T-helper 2 cell treated with Interferon-gamma antibody and Interleukin-4, amounts not matched to agents 5 μg/mL and 100 μg/mL, for 36 hours (primary cell): ENCODE results near the gene PSIP1.
"Not testable (repeated sequence)": the region's sequence is repeated elsewhere in the genome, so short reads cannot be mapped to it uniquely, and the experiment has no call there.

Experiments
- DNase-seq: peaks from one replicate; pipeline ENCODE4 v3.0.0; 2021; ENCODE audit warnings: low spot score
- H3K27ac Mint-ChIP-seq: one replicate; pipeline ENCODE4 v1.8.0; 2021; ENCODE audit warnings: mild to moderate bottlenecking, mixed read lengths
- H3K27me3 Mint-ChIP-seq: one replicate; pipeline ENCODE4 v1.8.0; 2021; ENCODE audit warnings: low read depth, mixed read lengths
- H3K36me3 Mint-ChIP-seq: one replicate; pipeline ENCODE4 v1.8.0; 2021; ENCODE audit warnings: low read depth, mixed read lengths
- H3K4me1 Mint-ChIP-seq: one replicate; pipeline ENCODE4 v1.8.0; 2021; ENCODE audit warnings: low read depth, mixed read lengths
- H3K4me3 Mint-ChIP-seq: one replicate; pipeline ENCODE4 v1.8.0; 2022; ENCODE audit warnings: mild to moderate bottlenecking, moderate library complexity, mixed read lengths
- H3K9me3 Mint-ChIP-seq: one replicate; pipeline ENCODE4 v1.8.0; 2021; ENCODE audit warnings: mixed read lengths

Gene PSIP1

GRCh38 chr9:15441841-15442240 is 68.9 kb downstream of the PSIP1 start:
- H3K4me1 Mint-ChIP-seq, H3K9me3 Mint-ChIP-seq, H3K4me3 Mint-ChIP-seq, H3K27me3 Mint-ChIP-seq, H3K27ac Mint-ChIP-seq, DNase-seq: not testable (repeated sequence)
- peaks cover 79% of the 10 kb centered on the region for H3K36me3 Mint-ChIP-seq

- Mint-ChIP-seq H3K27ac (no peak overlapping the region), H3K9me3 (peaks cover 4% of the 10 kb centered on the region), H3K4me1 (peaks cover 11% of the 10 kb centered on the region), H3K27me3 (no peaks in the 10 kb centered on the region), H3K4me3 (no peak overlapping the region), H3K36me3 (peaks cover 73% of the 10 kb centered on the region)
- DNase-seq, result no peak
Measured at GRCh38 chr9:15438891-15439290, 71.9 kb downstream of the PSIP1 start.

- Mint-ChIP-seq H3K27me3 (no peaks in the 10 kb centered on the region), H3K36me3 (peaks cover 59% of the 10 kb centered on the region), H3K4me3 (no peak overlapping the region), H3K27ac (no peak overlapping the region), H3K4me1 (peaks cover 36% of the 10 kb centered on the region), H3K9me3 (no peaks in the 10 kb centered on the region)
- no peak for DNase-seq
Measured at GRCh38 chr9:15433661-15434060, 77.1 kb downstream of the PSIP1 start.

- peaks cover 39% of the 10 kb centered on the region for H3K4me1 Mint-ChIP-seq
- no peaks in the 10 kb centered on the region for H3K27me3 Mint-ChIP-seq
- no peak for DNase-seq
- no peaks in the 10 kb centered on the region for H3K9me3 Mint-ChIP-seq
- H3K4me3 Mint-ChIP-seq, result no peak overlapping the region
- peaks cover 58% of the 10 kb centered on the region for H3K36me3 Mint-ChIP-seq
- no peak overlapping the region for H3K27ac Mint-ChIP-seq
Measured at GRCh38 chr9:15433191-15433590, 77.6 kb downstream of the PSIP1 start.

- peaks cover 60% of the 10 kb centered on the region for H3K36me3 Mint-ChIP-seq
- peak overlapping the region; percentile 20 for H3K27ac Mint-ChIP-seq
- no peak for DNase-seq
- peaks cover 39% of the 10 kb centered on the region for H3K4me1 Mint-ChIP-seq
- no peak overlapping the region for H3K4me3 Mint-ChIP-seq
- H3K9me3 Mint-ChIP-seq, result no peaks in the 10 kb centered on the region
- H3K27me3 Mint-ChIP-seq, result no peaks in the 10 kb centered on the region
Measured at GRCh38 chr9:15430920-15431844, 79.6 kb downstream of the PSIP1 start.

- H3K4me3 Mint-ChIP-seq, result peak overlapping the region; percentile 66
- not testable (repeated sequence) for H3K9me3 Mint-ChIP-seq, H3K27me3 Mint-ChIP-seq, DNase-seq
- peaks cover 60% of the 10 kb centered on the region for H3K36me3 Mint-ChIP-seq
- peaks cover 55% of the 10 kb centered on the region for H3K4me1 Mint-ChIP-seq
- peak overlapping the region; percentile 19 for H3K27ac Mint-ChIP-seq
Measured at GRCh38 chr9:15427702-15428101, 83.1 kb downstream of the PSIP1 start.

GRCh38 chr9:15426019-15426418 is 84.8 kb downstream of the PSIP1 start:
- peaks cover 56% of the 10 kb centered on the region for H3K4me1 Mint-ChIP-seq
- peak overlapping the region; percentile 31 for H3K27ac Mint-ChIP-seq
- H3K4me3 Mint-ChIP-seq, result peak overlapping the region; percentile 60
- no peaks in the 10 kb centered on the region for H3K9me3 Mint-ChIP-seq
- no peaks in the 10 kb centered on the region for H3K27me3 Mint-ChIP-seq
- no peak for DNase-seq
- H3K36me3 Mint-ChIP-seq, result peaks cover 54% of the 10 kb centered on the region

GRCh38 chr9:15423231-15423985 is 87.4 kb downstream of the PSIP1 start:
- Mint-ChIP-seq H3K27me3 (peaks cover 3% of the 10 kb centered on the region), H3K9me3 (no peaks in the 10 kb centered on the region), H3K36me3 (peaks cover 39% of the 10 kb centered on the region), H3K27ac (peak overlapping the region; percentile 90), H3K4me3 (peak overlapping the region; percentile 94), H3K4me1 (peaks cover 42% of the 10 kb centered on the region)
- DNase-seq, result no peak

GRCh38 chr9:15422372-15423230 is 88.2 kb downstream of the PSIP1 start, which contains the start of gene SNAPC3:
Gene SNAPC3 (plus strand): TSS chr9:15422876. CDS start chr9:15422880, 4 bp downstream.
- peak within 1 kb of the TSS; percentile 90 for H3K27ac Mint-ChIP-seq
- peaks cover 40% of the 10 kb centered on the region for H3K4me1 Mint-ChIP-seq
- H3K27me3 Mint-ChIP-seq, result peaks cover 3% of the 10 kb centered on the region
- H3K36me3 Mint-ChIP-seq, result peaks cover 33% of the 10 kb centered on the region
- H3K4me3 Mint-ChIP-seq, result peak within 1 kb of the TSS; percentile 94
- peak; percentile 96 for DNase-seq
- no peaks in the 10 kb centered on the region for H3K9me3 Mint-ChIP-seq

- H3K27me3 Mint-ChIP-seq, result peaks cover 3% of the 10 kb centered on the region
- H3K4me3 Mint-ChIP-seq, result peak overlapping the region; percentile 94
- H3K27ac Mint-ChIP-seq, result peak overlapping the region; percentile 90
- H3K4me1 Mint-ChIP-seq, result peaks cover 38% of the 10 kb centered on the region
- H3K9me3 Mint-ChIP-seq, result no peaks in the 10 kb centered on the region
- H3K36me3 Mint-ChIP-seq, result peaks cover 29% of the 10 kb centered on the region
- no peak for DNase-seq
Measured at GRCh38 chr9:15421990-15422371, 88.8 kb downstream of the PSIP1 start.

- H3K27me3 Mint-ChIP-seq, result peaks cover 5% of the 10 kb centered on the region
- H3K36me3 Mint-ChIP-seq, result peaks cover 26% of the 10 kb centered on the region
- H3K4me1 Mint-ChIP-seq, result peaks cover 38% of the 10 kb centered on the region
- H3K27ac Mint-ChIP-seq, result peak overlapping the region; percentile 90
- H3K9me3 Mint-ChIP-seq, result no peaks in the 10 kb centered on the region
- no peak for DNase-seq
- peak overlapping the region; percentile 94 for H3K4me3 Mint-ChIP-seq
Measured at GRCh38 chr9:15421532-15421931, 89.2 kb downstream of the PSIP1 start.

GRCh38 chr9:15420796-15421195 is 90.0 kb downstream of the PSIP1 start:
- Mint-ChIP-seq H3K4me1 (peaks cover 33% of the 10 kb centered on the region), H3K9me3 (no peaks in the 10 kb centered on the region), H3K4me3 (no peak overlapping the region), H3K36me3 (peaks cover 19% of the 10 kb centered on the region), H3K27me3 (peaks cover 5% of the 10 kb centered on the region), H3K27ac (no peak overlapping the region)
- no peak for DNase-seq

GRCh38 chr9:15417626-15418025 is 93.1 kb downstream of the PSIP1 start:
- H3K9me3 Mint-ChIP-seq, result no peaks in the 10 kb centered on the region
- H3K4me3 Mint-ChIP-seq, result no peak overlapping the region
- H3K27ac Mint-ChIP-seq, result no peak overlapping the region
- no peaks in the 10 kb centered on the region for H3K36me3 Mint-ChIP-seq
- peaks cover 5% of the 10 kb centered on the region for H3K27me3 Mint-ChIP-seq
- H3K4me1 Mint-ChIP-seq, result peaks cover 16% of the 10 kb centered on the region
- DNase-seq, result no peak
